Mammary epithelial cell (primary cell): ENCODE results near the gene CNOT2.

Experiments used
- CTCF ChIP-seq, 2 donors: IDR thresholded peaks in 1 of 2; conservative IDR thresholded peaks in 1 of 2; 2 replicates each; pipeline ENCODE4 v1.5.1; 2011 to 2012; ENCODE audit warnings: inconsistent platforms in 2 of 2, low read length in 2 of 2, mild to moderate bottlenecking in 2 of 2, control low read depth in 1 of 2, low read depth in 1 of 2; ENCODE audit not compliant: insufficient read depth in 1 of 2; ENCODE audit errors: extremely low read depth in 1 of 2
- EZH2 ChIP-seq: IDR thresholded peaks from 2 replicates; pipeline ENCODE4 v1.6.1; 2012; ENCODE audit warnings: low read length, inconsistent platforms, borderline replicate concordance

DNA sequence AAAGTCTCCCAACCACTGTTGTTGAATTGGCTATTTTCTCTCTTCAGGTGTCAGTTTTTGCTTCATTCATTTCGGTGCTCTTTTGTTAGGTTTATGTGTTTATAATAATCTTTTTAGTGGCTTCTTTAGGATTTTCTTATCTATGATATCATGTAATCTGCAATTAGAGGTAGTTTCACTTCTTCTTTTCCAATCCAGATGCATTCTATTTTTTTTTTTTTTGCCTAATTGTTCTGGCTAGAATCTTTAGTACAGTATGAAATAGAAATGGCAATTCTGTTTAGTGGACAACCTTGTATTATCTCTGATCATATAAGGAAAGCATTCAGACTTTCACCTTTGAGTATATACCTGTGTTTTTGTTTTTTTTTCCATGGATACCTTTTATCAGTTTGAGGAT is 17.4 kb downstream of the CNOT2 start:
- TF ChIP-seq CTCF (conservative IDR thresholded peaks at IDR 0.05 in 1 of 2, IDR thresholded peaks at IDR 0.05 in 1 of 2; ENCODE audit: extremely low read depth in 1 of 2, insufficient read depth in 1 of 2, low read depth in 1 of 2, low read length in 2 of 2): no peak
- TF ChIP-seq EZH2: no peak
